ENCODE measurements around the gene DUOX1. TPM values are rescaled to one million over a fixed set of nuclear protein-coding genes. Genes with fewer than 3 reads are reported as not detected.

The DUOX1 gene
- total and polyA plus RNA-seq, 12 donors: 2.5 to 98.8 (median 23.6) TPM; not detected in 1

GRCh38 chr15:45123397-45123796, 6.4 kb upstream of the DUOX1 start:
- intact Hi-C loops (cut with DNase I): no loop called here
- H3K9me3 ChIP-seq (replicated peaks in 1 of 3): no peaks in the 10 kb centered on the region
- no peaks in the 10 kb centered on the region for H3K36me3 ChIP-seq (replicated peaks in 1 of 2)
- peaks cover 4% of the 10 kb centered on the region for H3K27me3 ChIP-seq
- TF ChIP-seq CTCF (IDR thresholded peaks at IDR 0.05): no peak
- TF ChIP-seq POLR2A (IDR thresholded peaks at IDR 0.05): no peak
- no peak for DNase-seq
- no peak overlapping the region for H3K4me3 ChIP-seq
- H3K4me1 ChIP-seq (replicated peaks in 1 of 2): no peaks in the 10 kb centered on the region
- no peak overlapping the region for H3K27ac ChIP-seq

DNA sequence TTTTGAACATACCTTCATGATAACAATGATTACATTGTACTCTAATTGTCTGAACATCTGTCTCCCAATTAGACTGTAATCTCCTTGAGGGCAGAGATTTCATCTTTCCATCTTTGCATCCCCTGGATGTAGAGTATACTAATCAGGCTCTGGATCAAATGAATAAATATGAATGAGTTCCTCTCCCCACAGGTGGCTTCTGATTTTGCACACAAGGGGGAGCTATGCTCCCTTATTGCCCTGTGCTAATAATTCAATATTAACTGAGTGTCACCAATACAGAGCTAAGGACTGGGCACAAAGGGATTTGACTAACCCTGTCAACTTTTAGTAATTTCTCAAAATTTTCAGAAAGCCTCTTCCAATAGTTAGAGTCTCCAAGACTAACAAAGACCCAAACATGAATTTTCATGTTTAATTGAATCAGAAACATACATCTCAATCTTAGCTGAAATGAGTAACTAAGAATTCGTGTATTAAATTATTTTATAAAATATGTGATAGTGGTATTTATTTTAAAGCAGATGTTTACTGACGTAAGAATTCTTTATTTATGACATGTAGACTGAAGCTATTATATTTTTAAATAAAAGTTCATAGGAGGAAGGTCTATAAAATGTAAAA, 3.1 kb upstream of the DUOX1 start:
- Histone ChIP-seq H3K36me3 (replicated peaks in 1 of 2) (no peaks in the 10 kb centered on the region), H3K4me1 (replicated peaks in 1 of 2) (peaks cover 0 to 13% of the 10 kb centered on the region in 2 donors), H3K9me3 (replicated peaks in 1 of 3) (no peaks in the 10 kb centered on the region), H3K27me3 (peaks cover 18% of the 10 kb centered on the region), H3K4me3 (no peak overlapping the region), H3K27ac (no peak overlapping the region)
- intact Hi-C loops (cut with DNase I): no loop called here
- DNase-seq: peak in 2 of 7 donors; percentile 37 to 55
- 41 to 64% (median 53%) methylated on average over 2 of the region's 2 CpGs for WGBS, 4 donors
- TF ChIP-seq CTCF (IDR thresholded peaks at IDR 0.05) (peak; percentile 34 to 65 (median 54)), POLR2A (IDR thresholded peaks at IDR 0.05) (no peak)

DNA sequence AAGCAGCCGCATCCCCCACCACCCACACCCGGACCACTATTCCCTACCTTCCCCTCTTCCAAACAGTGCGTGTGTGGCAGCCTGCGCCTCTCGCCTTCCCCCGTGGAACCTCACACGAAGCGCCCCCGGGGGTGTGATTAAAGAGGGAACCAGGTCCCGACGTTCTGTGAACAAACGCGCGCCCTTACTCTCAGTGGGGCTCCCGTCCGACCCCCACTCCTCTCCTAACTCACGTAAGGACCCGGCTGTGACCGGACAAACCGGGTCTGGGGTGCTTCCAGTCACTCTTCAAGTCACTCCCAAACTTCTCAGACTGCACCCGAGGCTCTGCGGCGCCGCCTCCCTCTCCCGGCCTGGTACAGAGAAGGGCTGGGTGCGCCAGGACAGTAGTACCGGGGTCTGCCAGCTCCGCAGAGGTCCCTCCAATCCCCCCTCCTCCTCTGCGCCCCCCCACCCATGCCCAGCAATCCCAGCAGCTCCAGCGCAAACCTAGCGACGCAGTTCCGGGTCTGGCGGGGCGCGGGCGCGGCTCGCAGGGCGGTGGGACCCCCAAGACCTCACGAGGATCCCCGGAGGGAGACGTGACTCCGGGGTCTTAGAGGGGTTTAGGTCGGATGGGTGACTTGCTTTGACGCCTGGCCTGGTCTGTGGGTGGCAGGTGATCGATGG, 689 bp upstream of the DUOX1 start:
- Histone ChIP-seq H3K36me3 (replicated peaks in 1 of 2) (no peaks in the 10 kb centered on the region), H3K4me1 (replicated peaks in 1 of 2) (peaks cover 0 to 13% of the 10 kb centered on the region in 2 donors), H3K4me3 (peak overlapping the region in 1 of 4 donors; percentile 36), H3K27me3 (peaks cover 18% of the 10 kb centered on the region), H3K27ac (no peak overlapping the region), H3K9me3 (replicated peaks in 1 of 3) (no peaks in the 10 kb centered on the region)
- WGBS, 4 donors: 3 to 18% (median 6%) methylated on average over 7 to 47 of the region's 47 CpGs
- DNase-seq: no peak
- intact Hi-C loops (cut with DNase I): no loop called here
- no peak for TF ChIP-seq CTCF (IDR thresholded peaks at IDR 0.05)

GRCh38 chr15:45130291-45131000, 652 bp downstream of the DUOX1 start:
- Histone ChIP-seq H3K4me3 (peak overlapping the region in 1 of 4 donors; percentile 36), H3K36me3 (replicated peaks in 1 of 2) (no peaks in the 10 kb centered on the region), H3K4me1 (replicated peaks in 1 of 2) (peaks cover 0 to 17% of the 10 kb centered on the region in 2 donors), H3K27ac (peak overlapping the region in 1 of 5 donors; percentile 29), H3K27me3 (peaks cover 14% of the 10 kb centered on the region), H3K9me3 (replicated peaks in 1 of 3) (no peaks in the 10 kb centered on the region)
- intact Hi-C loops (cut with DNase I): no loop called here
- DNase-seq: no peak
- WGBS, 4 donors: 80 to 94% (median 84%) methylated on average over 6 to 7 of the region's 7 CpGs
- no peak for TF ChIP-seq POLR2A (IDR thresholded peaks at IDR 0.05)
- TF ChIP-seq CTCF (IDR thresholded peaks at IDR 0.05): no peak

Data from adrenal gland (tissue), 12 donors.